GM13976 (cell line): ENCODE measurements around the gene ILK.

Experiments used
- DNase-seq: peaks from one replicate; pipeline ENCODE4 v3.0.0; 2012; ENCODE audit warnings: low spot score
- CTCF ChIP-seq: IDR thresholded peaks from 2 replicates; pipeline ENCODE4 v1.5.1; 2012; ENCODE audit warnings: borderline replicate concordance, mild to moderate bottlenecking; ENCODE audit not compliant: insufficient read depth; ENCODE audit errors: extremely low read depth, missing control alignments, control extremely low read depth
- in situ Hi-C: fragments of 300-500 bp; cut with MboI; formaldehyde crosslinking; loops from one replicate; pipeline ENCODE4 v1.12.0; 2022; ENCODE audit warnings: low sequenced_read_pairs, mixed read lengths, inconsistent platforms; ENCODE audit not compliant: unreplicated experiment

Gene ILK

GRCh38 chr11:6598555-6598954 is 5.0 kb upstream of the ILK start:
- in situ Hi-C loops, result no loop called here
- DNase-seq, result no peak
- no peak for TF ChIP-seq CTCF

GRCh38 chr11:6599449-6599848 is 4.1 kb upstream of the ILK start:
- no peak for TF ChIP-seq CTCF
- no peak for DNase-seq
- in situ Hi-C loops, result no loop called here

- DNase-seq, result no peak
- in situ Hi-C loops, result no loop called here
- TF ChIP-seq CTCF, result no peak
Observed at GRCh38 chr11:6599881-6600390, 3.6 kb upstream of the ILK start.

GRCh38 chr11:6601041-6601461 is 2.5 kb upstream of the ILK start:
- no peak for TF ChIP-seq CTCF
- no peak for DNase-seq
- in situ Hi-C loops, result no loop called here

- TF ChIP-seq CTCF, result no peak
- in situ Hi-C loops, result no loop called here
- no peak for DNase-seq
Observed at GRCh38 chr11:6602096-6602940, 1.3 kb upstream of the ILK start.

GRCh38 chr11:6604081-6604626 is 580 bp downstream of the ILK start:
- in situ Hi-C loops, result no loop called here
- DNase-seq, result peak; percentile 77
- peak; percentile 41 for TF ChIP-seq CTCF
